GM23338 (cell line): ENCODE results near the gene BTBD3. TPM values are rescaled to one million over a fixed set of nuclear protein-coding genes. Genes with fewer than 3 reads are reported as not detected.

Source experiments
- EZH2 ChIP-seq: fragments of 200-600 bp; sonication (generic); IDR thresholded peaks from one replicate; pipeline ENCODE4 v1.8.0; 2017; ENCODE audit warnings: antibody characterized with exemption, mild to moderate bottlenecking, low read depth; ENCODE audit not compliant: unreplicated experiment
- NANOG ChIP-seq: IDR thresholded peaks from 2 replicates; pipeline ENCODE4 v1.6.1; 2016; ENCODE audit warnings: antibody characterized with exemption, borderline replicate concordance
- POLR2AphosphoS5 ChIP-seq: IDR thresholded peaks from 2 replicates; pipeline ENCODE4 v1.6.1; 2016; ENCODE audit warnings: antibody characterized with exemption, low read depth
- ZNF114 ChIP-seq: fragments of 250-450 bp; sonication (Bioruptor Pico); IDR thresholded peaks from 2 replicates; pipeline ENCODE4 v1.5.0; 2020; ENCODE audit warnings: mild to moderate bottlenecking, moderate library complexity
- ZNF331 ChIP-seq: fragments of 250-450 bp; sonication (Bioruptor Pico); IDR thresholded peaks from 2 replicates; pipeline ENCODE4 v1.5.0; 2020; ENCODE audit warnings: low read depth, mild to moderate bottlenecking, moderate library complexity
- polyA plus RNA-seq: library from polyadenylated mRNA; unstranded; fragments of >200 nt; fragmentation: Nextera tagmentation; extraction: Ambion mirVana; gene quantifications from 2 replicates; pipeline ENCODE4 v1.2.1, GENCODE V29; 2016
- total RNA-seq: library from RNA; depleted of rRNA; stranded (reverse); fragments of >200 nt; shearing (Covaris generic); gene quantifications from 2 replicates; pipeline ENCODE4 v1.2.3, GENCODE V29; 2014
- TF ChIP-seq, protein P1 (sequence below): fragments of 250-450 bp; sonication (Bioruptor Pico); IDR thresholded peaks from 2 replicates; pipeline ENCODE4 v1.5.0; 2020; ENCODE audit warnings: mild to moderate bottlenecking, moderate library complexity
- TF ChIP-seq, protein P2 (sequence below), 2 experiments: fragments of 200-600 bp in 1 of 2; sonication (generic) in 1 of 2; conservative IDR thresholded peaks; 2 replicates each; pipeline versions ENCODE4 v1.5.1 to v1.6.1; 2016 to 2017; ENCODE audit warnings: antibody characterized with exemption in 2 of 2, low read depth in 2 of 2, mild to moderate bottlenecking in 2 of 2, moderate library complexity in 1 of 2

Gene BTBD3
- total and polyA plus RNA-seq, 2 experiments from 2014 or later = 11.8 to 45.1 TPM

- TF ChIP-seq, protein P1, sequence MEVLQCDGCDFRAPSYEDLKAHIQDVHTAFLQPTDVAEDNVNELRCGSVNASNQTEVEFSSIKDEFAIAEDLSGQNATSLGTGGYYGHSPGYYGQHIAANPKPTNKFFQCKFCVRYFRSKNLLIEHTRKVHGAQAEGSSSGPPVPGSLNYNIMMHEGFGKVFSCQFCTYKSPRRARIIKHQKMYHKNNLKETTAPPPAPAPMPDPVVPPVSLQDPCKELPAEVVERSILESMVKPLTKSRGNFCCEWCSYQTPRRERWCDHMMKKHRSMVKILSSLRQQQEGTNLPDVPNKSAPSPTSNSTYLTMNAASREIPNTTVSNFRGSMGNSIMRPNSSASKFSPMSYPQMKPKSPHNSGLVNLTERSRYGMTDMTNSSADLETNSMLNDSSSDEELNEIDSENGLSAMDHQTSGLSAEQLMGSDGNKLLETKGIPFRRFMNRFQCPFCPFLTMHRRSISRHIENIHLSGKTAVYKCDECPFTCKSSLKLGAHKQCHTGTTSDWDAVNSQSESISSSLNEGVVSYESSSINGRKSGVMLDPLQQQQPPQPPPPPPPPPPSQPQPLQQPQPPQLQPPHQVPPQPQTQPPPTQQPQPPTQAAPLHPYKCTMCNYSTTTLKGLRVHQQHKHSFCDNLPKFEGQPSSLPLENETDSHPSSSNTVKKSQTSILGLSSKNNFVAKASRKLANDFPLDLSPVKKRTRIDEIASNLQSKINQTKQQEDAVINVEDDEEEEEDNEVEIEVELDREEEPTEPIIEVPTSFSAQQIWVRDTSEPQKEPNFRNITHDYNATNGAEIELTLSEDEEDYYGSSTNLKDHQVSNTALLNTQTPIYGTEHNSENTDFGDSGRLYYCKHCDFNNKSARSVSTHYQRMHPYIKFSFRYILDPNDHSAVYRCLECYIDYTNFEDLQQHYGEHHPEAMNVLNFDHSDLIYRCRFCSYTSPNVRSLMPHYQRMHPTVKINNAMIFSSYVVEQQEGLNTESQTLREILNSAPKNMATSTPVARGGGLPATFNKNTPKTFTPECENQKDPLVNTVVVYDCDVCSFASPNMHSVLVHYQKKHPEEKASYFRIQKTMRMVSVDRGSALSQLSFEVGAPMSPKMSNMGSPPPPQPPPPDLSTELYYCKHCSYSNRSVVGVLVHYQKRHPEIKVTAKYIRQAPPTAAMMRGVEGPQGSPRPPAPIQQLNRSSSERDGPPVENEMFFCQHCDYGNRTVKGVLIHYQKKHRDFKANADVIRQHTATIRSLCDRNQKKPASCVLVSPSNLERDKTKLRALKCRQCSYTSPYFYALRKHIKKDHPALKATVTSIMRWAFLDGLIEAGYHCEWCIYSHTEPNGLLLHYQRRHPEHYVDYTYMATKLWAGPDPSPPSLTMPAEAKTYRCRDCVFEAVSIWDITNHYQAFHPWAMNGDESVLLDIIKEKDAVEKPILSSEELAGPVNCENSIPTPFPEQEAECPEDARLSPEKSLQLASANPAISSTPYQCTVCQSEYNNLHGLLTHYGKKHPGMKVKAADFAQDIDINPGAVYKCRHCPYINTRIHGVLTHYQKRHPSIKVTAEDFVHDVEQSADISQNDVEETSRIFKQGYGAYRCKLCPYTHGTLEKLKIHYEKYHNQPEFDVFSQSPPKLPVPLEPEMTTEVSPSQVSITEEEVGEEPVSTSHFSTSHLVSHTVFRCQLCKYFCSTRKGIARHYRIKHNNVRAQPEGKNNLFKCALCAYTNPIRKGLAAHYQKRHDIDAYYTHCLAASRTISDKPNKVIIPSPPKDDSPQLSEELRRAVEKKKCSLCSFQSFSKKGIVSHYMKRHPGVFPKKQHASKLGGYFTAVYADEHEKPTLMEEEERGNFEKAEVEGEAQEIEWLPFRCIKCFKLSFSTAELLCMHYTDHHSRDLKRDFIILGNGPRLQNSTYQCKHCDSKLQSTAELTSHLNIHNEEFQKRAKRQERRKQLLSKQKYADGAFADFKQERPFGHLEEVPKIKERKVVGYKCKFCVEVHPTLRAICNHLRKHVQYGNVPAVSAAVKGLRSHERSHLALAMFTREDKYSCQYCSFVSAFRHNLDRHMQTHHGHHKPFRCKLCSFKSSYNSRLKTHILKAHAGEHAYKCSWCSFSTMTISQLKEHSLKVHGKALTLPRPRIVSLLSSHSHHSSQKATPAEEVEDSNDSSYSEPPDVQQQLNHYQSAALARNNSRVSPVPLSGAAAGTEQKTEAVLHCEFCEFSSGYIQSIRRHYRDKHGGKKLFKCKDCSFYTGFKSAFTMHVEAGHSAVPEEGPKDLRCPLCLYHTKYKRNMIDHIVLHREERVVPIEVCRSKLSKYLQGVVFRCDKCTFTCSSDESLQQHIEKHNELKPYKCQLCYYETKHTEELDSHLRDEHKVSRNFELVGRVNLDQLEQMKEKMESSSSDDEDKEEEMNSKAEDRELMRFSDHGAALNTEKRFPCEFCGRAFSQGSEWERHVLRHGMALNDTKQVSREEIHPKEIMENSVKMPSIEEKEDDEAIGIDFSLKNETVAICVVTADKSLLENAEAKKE (CRISPR knock-in tag) = no peak
- TF ChIP-seq ZNF114 (CRISPR knock-in tag) (no peak), NANOG (no peak), ZNF331 (CRISPR knock-in tag) (no peak), EZH2 (no peak), POLR2AphosphoS5 (no peak)
- TF ChIP-seq, protein P2, sequence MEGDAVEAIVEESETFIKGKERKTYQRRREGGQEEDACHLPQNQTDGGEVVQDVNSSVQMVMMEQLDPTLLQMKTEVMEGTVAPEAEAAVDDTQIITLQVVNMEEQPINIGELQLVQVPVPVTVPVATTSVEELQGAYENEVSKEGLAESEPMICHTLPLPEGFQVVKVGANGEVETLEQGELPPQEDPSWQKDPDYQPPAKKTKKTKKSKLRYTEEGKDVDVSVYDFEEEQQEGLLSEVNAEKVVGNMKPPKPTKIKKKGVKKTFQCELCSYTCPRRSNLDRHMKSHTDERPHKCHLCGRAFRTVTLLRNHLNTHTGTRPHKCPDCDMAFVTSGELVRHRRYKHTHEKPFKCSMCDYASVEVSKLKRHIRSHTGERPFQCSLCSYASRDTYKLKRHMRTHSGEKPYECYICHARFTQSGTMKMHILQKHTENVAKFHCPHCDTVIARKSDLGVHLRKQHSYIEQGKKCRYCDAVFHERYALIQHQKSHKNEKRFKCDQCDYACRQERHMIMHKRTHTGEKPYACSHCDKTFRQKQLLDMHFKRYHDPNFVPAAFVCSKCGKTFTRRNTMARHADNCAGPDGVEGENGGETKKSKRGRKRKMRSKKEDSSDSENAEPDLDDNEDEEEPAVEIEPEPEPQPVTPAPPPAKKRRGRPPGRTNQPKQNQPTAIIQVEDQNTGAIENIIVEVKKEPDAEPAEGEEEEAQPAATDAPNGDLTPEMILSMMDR (conservative IDR thresholded peaks at IDR 0.05; ENCODE audit: low read depth in 2 of 2) = no peak
Measured at GRCh38 chr20:11891776-11892545, 25.7 kb upstream of the BTBD3 start (continued).
